Parathyroid adenoma (tissue), 2 donors: ENCODE data around the gene MRPS35.

Experiments
- H2AFZ ChIP-seq: fragments of 300-600 bp; sonication (generic); one replicate; pipeline ENCODE4 v1.7.0; 2017; ENCODE audit warnings: antibody characterized with exemption, mild to moderate bottlenecking
- H3K27ac ChIP-seq: fragments of 300-600 bp; sonication (generic); one replicate; pipeline ENCODE4 v1.7.0; 2017
- H3K27me3 ChIP-seq: fragments of 300-600 bp; sonication (generic); one replicate; pipeline ENCODE4 v1.7.0; 2017; ENCODE audit warnings: low read length; ENCODE audit not compliant: control insufficient read depth, insufficient read depth
- H3K36me3 ChIP-seq: fragments of 300-600 bp; sonication (generic); one replicate; pipeline ENCODE4 v1.7.0; 2017; ENCODE audit warnings: low read length; ENCODE audit not compliant: control insufficient read depth, insufficient read depth
- H3K4me1 ChIP-seq: fragments of 300-600 bp; sonication (generic); one replicate; pipeline ENCODE4 v1.7.0; 2017; ENCODE audit warnings: control low read depth
- H3K4me2 ChIP-seq: fragments of 300-600 bp; sonication (generic); one replicate; pipeline ENCODE4 v1.7.0; 2017; ENCODE audit warnings: low read length
- H3K4me3 ChIP-seq: fragments of 300-600 bp; sonication (generic); one replicate; pipeline ENCODE4 v1.7.0; 2017; ENCODE audit warnings: low read depth, low read length
- H3K79me2 ChIP-seq: fragments of 300-600 bp; sonication (generic); one replicate; pipeline ENCODE4 v1.7.0; 2017; ENCODE audit warnings: control low read depth
- H3K9ac ChIP-seq: fragments of 300-600 bp; sonication (generic); one replicate; pipeline ENCODE4 v1.7.0; 2017; ENCODE audit warnings: mild to moderate bottlenecking
- H3K9me3 ChIP-seq: fragments of 300-600 bp; sonication (generic); one replicate; pipeline ENCODE4 v1.7.0; 2017; ENCODE audit warnings: low read length; ENCODE audit not compliant: control insufficient read depth
- CTCF ChIP-seq: fragments of 300-600 bp; sonication (generic); IDR thresholded peaks from one replicate; pipeline ENCODE4 v1.7.0; 2017; ENCODE audit warnings: antibody characterized with exemption, mild to moderate bottlenecking
- donor health status: primary hyperparathyroidism.

The MRPS35 gene

DNA sequence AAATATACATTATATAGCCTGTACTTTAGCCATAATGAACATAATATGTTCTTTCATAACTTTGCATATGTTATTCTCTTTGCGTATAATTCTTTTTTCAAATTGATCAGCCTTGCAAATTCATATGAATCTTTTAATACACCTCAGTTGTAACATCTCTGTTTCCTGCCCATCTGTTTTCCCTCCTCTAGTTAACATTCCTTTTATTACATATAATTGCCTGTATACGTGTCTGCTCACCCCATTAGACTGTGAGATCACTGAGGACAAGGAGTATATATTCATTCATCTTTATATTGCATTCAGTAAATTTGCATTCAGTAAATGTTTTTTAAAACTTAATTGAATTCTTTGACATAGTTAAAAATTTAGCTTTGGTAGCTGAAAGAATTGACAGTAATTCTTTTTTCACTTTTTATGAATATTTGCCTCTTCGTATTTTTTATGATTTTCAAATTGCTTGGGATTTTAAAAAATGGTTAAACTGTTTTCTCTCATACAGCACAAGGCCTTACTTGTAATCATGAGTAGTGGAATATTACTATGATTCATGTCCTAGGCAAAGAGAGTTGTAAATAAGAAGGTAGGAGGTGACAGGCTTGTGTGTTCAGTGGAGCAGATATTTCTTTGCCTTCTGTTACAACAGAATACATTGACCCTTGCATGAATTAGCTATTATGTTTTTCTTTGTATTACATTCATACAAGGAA, 36.6 kb downstream of the MRPS35 start:
- no peak for TF ChIP-seq CTCF
- Histone ChIP-seq H3K4me2 (no peak overlapping the region), H3K27ac (no peak overlapping the region)

DNA sequence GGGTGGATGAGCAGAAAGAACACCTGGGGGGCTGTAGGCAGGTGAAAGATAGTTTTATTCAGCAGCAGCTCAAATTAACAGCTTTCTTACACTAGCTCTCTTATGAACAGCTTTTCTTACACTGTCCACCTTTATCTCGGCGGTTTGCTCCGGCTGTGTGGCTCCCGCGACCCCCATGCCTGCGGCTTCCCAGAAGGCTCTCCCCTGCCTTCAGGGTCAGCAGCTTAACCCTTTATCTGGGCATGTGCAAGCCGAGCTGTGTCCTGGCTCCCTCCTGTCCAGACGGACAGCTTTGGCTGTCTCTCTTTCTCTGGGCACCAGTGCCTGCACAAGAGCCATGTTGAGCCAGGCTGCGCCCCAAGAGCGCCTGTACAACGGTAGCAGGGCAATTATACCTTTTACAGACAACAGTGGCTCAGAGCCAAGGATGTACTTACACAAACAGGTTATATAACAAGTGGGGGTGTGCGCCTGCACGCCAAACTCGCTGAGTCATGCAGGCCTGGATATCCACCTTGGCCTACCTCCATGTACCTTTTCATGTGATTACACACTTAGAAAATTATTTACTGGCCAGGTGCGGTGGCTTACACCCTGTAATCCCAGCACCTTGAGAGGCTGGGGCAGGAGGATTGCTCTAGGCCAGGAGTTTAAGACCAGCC, 40.9 kb downstream of the MRPS35 start:
- Histone ChIP-seq H3K9me3 (no peaks in the 10 kb centered on the region), H3K4me2 (no peak overlapping the region), H3K79me2 (peaks cover 2% of the 10 kb centered on the region), H2AFZ (no peak overlapping the region), H3K27me3 (no peaks in the 10 kb centered on the region), H3K9ac (no peak overlapping the region), H3K4me3 (no peak overlapping the region), H3K36me3 (no peaks in the 10 kb centered on the region), H3K4me1 (no peaks in the 10 kb centered on the region), H3K27ac (no peak overlapping the region)
- no peak for TF ChIP-seq CTCF

More for the DNA sequence above, 36.6 kb downstream of the MRPS35 start:
- Histone ChIP-seq H3K36me3 (no peaks in the 10 kb centered on the region), H3K79me2 (peaks cover 7% of the 10 kb centered on the region), H3K4me1 (no peaks in the 10 kb centered on the region), H3K9ac (no peak overlapping the region), H2AFZ (no peak overlapping the region), H3K4me3 (no peak overlapping the region), H3K9me3 (no peaks in the 10 kb centered on the region), H3K27me3 (no peaks in the 10 kb centered on the region)

DNA sequence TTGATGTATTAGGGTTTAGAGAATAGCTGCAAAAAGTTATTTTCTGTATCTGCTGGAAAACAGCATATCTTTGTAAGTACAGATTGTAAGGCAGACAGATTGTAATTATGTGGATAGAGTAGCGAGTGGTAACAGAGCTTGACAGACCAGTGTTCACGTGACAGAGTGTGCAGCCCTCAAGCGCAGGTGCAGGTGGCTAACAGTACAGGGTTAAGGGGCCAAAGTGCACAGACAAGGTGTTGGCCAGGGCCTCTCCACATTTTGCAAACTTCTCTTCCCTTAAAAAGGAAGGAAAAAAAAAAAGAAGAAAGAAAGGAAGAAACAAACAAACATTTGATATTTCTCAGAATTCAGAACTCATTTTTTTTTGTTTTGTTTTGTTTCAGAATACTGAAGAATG, 44.2 kb downstream of the MRPS35 start:
- H3K79me2 ChIP-seq: peaks cover 2% of the 10 kb centered on the region
- no peaks in the 10 kb centered on the region for H3K36me3 ChIP-seq
- no peak overlapping the region for H2AFZ ChIP-seq
- no peak overlapping the region for H3K4me3 ChIP-seq
- no peak overlapping the region for H3K27ac ChIP-seq
- no peak overlapping the region for H3K4me2 ChIP-seq
- no peaks in the 10 kb centered on the region for H3K27me3 ChIP-seq
- H3K9me3 ChIP-seq: no peaks in the 10 kb centered on the region
- TF ChIP-seq CTCF: no peak
- no peaks in the 10 kb centered on the region for H3K4me1 ChIP-seq
- H3K9ac ChIP-seq: no peak overlapping the region

DNA sequence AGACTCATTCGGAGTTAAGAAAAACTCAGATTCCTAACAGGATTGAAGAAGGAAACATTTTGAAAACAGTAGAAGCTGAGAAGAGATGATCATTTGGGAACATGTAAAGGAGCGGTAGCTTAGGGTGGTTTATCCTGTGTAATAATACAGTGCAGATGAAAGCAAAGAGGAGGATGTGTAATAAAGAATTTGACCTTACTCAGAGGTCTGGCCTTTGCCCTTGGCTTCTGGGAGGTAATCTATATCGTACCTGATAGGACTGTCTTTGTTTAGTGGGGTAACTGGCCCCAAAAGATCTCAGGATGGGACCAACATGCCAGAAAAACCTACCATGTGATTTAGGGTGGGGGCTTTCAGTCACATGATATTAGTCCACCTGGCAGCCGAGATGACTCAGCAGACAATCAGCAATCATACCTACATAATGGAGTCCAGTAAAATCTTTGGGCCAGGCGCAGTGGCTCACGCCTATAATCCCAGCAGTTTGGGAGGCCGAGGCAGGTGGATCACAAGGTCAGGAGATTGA, 46.1 kb downstream of the MRPS35 start:
- Histone ChIP-seq H2AFZ (no peak overlapping the region), H3K79me2 (peaks cover under 1% of the 10 kb centered on the region), H3K9me3 (no peaks in the 10 kb centered on the region), H3K4me3 (no peak overlapping the region), H3K9ac (no peak overlapping the region), H3K4me1 (no peaks in the 10 kb centered on the region), H3K36me3 (no peaks in the 10 kb centered on the region), H3K27me3 (no peaks in the 10 kb centered on the region), H3K27ac (no peak overlapping the region), H3K4me2 (no peak overlapping the region)
- TF ChIP-seq CTCF: no peak
